Suprapubic skin (tissue), 3 donors: ENCODE measurements around the gene RBM33.

Experiments
- EP300 ChIP-seq: sonication (generic); formaldehyde crosslinking; IDR thresholded peaks from one replicate; pipeline ENCODE4 v1.6.1; 2017; ENCODE audit warnings: antibody characterized with exemption
- POLR2A ChIP-seq, 2 donors: fragments of 450-650 bp; IDR thresholded peaks; one replicate each; pipeline ENCODE4 v1.6.1; 2017; ENCODE audit warnings: antibody characterized with exemption in 2 of 2, mild to moderate bottlenecking in 2 of 2, moderate library complexity in 2 of 2
- TF ChIP-seq, protein P1 (sequence below), 2 donors: fragments of 200-600 bp in 1 of 2; fragments of 450-650 bp in 1 of 2; sonication (generic) in 1 of 2; IDR thresholded peaks; one replicate each; pipeline ENCODE4 v1.5.1; 2016 to 2019; ENCODE audit warnings: antibody characterized with exemption in 2 of 2, mild to moderate bottlenecking in 1 of 2, moderate library complexity in 1 of 2

DNA sequence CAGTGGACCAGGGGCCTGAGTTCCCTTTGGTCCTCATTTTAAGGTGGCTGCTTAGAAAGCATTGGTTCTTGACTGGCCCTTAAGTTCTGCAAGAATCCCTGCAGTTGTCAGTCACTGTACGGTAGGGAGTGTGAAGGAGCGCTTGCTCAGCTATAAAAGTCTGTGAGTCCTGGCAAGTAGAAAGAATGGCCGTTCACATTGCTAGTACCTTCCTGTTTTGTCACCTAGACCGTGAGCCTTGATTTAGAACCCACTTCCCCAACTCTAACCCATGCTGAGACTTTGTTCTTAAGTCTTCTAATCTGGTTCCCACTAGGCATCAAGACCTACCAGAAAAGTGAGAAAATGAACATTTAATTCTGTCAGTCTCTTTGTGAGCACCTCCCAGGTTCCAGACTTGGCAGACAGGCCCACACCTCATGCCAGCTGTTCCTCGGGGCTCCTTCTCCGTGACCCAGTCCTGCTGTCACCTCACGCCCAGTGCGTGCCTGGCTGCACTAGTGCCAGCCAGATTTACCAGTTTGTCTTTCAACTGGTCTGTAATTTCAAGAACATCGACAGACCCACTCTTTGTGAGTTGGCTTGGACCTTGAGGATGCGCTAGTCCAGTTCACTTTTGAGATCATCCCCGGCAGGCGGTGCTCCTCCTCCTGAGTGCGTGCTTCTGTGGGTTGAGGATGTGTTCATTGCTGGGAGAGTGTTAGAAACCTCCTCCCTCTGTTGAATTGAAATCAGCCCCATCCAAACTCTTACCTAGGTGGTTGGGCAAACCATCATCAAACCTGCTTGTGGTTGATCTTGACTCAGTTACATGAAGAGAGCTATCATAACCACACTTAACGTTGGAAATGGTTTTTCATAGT is 89.4 kb downstream of the RBM33 start:
- TF ChIP-seq, protein P1, sequence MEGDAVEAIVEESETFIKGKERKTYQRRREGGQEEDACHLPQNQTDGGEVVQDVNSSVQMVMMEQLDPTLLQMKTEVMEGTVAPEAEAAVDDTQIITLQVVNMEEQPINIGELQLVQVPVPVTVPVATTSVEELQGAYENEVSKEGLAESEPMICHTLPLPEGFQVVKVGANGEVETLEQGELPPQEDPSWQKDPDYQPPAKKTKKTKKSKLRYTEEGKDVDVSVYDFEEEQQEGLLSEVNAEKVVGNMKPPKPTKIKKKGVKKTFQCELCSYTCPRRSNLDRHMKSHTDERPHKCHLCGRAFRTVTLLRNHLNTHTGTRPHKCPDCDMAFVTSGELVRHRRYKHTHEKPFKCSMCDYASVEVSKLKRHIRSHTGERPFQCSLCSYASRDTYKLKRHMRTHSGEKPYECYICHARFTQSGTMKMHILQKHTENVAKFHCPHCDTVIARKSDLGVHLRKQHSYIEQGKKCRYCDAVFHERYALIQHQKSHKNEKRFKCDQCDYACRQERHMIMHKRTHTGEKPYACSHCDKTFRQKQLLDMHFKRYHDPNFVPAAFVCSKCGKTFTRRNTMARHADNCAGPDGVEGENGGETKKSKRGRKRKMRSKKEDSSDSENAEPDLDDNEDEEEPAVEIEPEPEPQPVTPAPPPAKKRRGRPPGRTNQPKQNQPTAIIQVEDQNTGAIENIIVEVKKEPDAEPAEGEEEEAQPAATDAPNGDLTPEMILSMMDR (IDR thresholded peaks at IDR 0.05): no peak
- TF ChIP-seq EP300 (no peak), POLR2A (IDR thresholded peaks at IDR 0.05) (no peak)
